ENCODE results near the gene GARS1.
"Not testable (repeated sequence)": the region's sequence is repeated elsewhere in the genome, so short reads cannot be mapped to it uniquely, and the experiment has no call there.

GARS1 gene

DNA sequence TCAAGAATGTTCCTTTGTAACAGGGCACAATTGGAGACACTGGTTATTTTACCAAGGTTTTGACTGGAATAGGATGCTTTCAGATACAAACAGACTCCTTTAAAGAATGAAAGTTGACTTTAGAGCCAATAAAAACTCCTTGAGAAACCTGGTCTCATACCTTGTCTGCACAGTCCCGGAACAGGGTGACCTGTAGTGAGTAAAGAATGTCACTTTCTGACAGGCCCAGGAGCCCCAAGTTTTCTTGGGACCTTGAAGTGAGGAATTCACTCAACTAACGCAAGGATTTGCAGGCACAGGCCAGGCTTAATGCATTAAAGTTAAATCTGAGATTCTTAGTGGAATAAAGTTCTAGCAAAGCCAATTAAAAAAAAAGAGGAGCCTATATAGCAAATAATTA is 11.5 kb upstream of the GARS1 start:
- DNase-seq = no peak

DNA sequence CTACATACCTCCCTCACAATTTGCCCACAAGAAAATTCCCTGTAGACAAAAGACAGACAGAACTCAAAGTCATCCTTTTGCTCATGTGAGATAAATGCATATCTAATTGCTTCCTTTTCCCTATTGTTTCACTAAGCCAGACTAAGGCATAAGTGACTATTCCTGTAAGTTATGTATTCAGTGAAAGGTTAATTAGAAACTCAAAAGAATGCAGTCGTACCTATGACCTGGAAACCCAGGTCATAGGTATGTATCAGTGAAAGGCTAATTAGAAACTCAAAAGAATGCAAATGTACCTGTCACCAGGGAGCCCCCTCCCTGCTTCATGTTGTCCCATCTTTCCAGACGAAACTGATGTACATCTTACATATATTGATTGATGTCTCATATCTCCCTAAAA is 10.3 kb upstream of the GARS1 start:
- DNase-seq = no peak

DNA sequence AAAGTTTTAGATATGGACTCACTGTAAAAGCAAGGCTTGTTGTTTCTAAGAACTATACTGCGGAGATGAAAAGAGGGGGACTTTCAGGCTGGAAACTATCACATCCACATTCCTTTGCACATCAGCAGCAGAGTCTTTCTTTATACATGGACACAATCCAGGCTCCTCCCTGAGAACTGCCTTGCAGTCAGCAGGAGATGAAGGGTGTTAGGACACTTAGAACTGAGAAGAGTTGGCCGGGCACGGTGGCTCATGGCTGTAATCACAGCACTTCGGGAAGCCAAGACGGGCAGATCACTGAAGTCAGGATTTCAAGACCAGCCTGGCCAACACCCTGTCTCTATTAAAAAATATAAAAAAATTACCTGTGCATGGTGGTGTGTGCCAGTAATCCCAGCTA is 9.7 kb upstream of the GARS1 start:
- DNase-seq = no peak

DNA sequence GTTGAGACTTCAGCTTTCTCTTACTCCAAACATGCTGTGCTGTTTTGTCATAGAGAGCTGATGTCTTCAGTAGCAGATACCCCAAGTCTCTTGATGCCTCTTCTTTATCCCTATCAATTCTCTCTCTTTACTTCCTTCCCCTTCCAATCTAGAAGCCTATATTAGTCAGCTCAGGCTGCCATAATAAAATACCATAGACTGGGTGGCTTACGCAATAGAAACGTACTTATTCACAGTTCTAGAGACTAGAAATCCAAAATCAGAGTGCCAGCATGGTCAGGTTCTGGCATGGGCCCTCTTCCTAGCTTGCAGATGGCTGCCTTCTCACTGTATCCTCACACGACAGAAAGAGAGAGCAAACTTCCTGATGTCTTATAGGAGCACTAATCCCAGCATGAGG is 9.0 kb upstream of the GARS1 start:
- no peak for DNase-seq

DNA sequence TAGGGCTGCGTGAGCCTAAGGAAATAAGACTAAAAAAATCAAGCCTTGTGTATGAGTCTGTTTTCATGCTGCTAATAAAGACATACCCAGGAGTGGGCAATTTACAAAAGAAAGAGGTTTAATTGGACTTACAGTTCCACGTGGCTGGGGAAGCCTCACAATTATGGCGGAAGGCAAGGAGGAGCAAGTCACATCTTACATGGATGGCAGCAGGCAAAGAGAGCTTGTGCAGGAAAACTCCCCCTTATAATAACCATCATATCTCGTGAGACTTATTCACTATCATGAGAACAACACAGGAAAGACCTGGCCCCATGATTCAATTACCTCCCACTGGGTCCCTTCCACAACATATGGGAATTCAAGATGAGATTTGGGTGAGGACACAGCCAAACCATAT is 7.1 kb upstream of the GARS1 start:
- not testable (repeated sequence) for DNase-seq

DNA sequence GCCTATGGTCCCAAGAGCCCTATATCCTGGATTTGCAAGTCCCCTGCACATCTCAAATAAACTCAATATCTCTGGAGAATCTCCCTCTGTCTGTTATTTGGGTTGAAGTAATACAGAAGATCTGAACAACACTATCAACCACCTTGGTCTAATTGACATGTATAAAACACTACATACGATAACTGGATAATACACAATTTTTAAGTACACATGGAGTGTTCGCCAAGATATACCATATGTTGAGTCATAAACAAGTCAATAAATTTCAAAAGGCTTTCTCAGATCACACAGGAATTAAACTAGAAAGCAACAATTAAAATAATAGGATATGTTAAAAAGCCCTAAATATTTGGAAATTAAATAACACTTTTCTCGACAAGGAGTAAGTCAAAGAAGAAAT is 5.6 kb upstream of the GARS1 start:
- DNase-seq = no peak

DNA sequence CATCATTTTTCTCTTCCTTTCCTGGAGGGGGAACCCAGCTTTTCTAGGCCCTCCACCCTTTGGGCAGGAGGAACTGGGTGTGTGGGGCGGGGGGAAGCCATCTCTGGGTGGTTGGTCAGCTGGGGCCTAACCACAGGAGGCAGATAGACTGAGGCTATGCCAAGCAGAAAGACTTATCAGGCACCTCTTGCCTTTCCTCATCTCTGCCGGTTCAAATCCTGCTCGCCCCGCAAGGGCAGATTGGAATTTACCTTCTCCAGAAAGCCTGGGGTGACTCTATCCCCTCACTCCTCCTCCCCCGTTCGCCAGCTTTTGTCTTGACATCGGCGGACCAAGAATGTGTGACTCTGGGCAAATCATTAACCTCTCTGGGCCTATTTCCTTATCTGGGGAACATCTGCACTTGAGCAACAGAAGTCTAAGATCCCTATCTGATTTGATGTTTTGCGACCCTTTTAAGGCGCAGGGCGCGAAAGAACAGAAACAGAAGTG is 584 bp upstream of the GARS1 start:
- peak; percentile 71 for DNase-seq

DNA sequence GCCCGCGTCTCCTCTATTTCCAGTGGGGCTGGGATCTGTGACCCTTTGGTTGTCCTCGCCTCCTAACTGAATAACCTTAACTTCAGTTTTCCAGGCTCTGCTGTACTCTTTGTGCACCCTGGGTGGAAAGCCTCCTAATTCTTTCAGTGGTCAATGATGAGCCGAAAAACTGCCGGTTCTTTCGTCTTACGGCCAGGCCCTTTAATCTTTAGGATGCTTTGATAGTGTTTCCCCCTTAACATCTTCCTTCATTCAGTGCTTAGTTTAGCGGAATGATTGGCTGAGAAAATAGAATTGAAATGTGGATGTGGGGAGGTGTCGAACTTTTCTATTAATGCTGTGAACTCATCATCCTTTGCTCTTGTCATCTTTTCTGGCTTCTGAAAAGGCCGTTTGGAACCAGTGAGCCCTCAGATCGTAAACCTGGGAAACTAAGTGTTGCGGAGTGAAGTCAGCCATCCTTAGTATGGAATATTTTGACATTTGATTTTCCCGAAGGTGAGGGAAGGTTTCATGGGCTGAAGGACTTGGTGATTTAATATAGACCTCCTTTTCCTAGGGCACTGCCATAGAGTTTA is 847 bp downstream of the GARS1 start:
- DNase-seq = no peak

DNA sequence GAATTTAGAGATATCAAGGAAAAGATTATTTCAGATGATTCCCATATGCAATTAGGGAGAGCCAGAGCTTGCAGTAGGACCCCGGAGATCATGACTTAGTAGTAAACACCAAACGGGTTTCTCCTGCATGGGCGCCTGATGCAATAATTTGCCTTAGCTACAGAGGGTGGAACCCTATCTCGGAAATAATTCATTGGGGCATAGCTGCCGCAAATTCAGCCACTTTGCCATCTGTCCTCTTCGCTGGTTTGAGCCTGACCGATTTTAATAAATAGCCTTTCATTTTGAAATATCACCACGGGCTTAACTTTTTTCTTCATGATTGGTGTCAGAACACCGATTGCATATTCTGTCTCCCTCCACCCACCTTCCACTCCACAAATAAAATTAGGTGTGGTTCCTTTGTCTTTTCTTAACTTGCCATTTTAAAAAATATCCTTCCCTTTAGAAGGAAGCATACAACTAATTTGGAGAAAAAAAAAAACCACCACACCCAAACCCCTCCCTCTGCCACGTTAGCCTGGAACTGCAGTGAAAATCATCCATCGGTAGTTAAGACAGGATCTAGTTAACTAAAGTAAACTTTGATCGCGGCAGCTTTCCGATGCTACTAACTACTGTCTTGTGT is 1.4 kb downstream of the GARS1 start:
- DNase-seq = no peak

DNA sequence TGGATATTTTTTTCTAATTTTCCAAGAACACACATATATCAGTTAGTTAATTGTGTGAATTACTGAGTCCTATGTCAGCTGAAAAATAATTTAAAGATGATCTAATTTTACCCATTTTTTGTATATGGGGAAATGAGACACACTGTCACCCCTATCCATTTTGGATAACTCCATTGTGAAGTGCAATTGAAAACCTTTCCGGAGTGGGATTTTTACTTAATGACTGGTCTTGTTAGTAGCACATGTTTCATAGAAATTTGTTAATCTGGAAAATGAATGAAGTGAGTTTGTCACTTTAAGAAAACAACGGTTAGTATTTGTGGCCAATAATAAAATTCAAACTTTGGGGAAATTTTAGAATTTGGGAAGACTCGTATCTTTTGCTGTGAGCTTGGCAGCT is 2.0 kb downstream of the GARS1 start:
- no peak for DNase-seq

DNA sequence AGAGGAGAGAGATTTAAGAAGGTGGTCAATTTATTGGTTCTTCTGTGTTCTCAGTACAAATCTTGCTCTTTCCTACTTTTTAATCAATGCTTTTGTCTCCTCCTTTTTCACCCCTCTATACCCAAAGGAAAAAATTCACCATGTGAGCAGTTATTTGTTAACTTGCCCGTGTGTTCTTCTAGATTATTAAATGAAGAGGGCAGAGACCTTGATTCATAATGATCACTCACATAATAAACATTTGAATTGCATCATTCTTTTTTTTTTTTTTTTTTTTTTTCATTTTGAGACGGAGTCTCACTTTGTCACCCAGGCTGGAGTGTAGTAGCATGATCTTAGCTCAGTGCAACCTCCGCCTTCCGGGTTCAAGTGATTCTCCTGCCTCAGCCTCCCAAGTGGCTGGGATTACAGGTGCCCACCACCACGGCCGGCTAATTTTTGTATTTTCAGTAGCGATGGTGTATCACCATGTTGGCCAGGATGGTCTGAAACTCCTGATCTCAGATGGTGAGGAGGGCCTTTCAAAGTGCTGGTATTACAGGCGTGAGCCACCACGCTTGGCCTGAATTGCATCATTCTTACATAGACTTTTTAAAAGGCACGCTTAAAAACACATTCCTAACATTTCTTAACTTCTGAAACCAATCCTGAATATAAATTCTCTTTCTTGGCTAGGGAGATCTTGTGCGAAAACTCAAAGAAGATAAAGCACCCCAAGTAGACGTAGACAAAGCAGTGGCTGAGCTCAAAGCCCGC is 3.6 kb downstream of the GARS1 start:
- no peak for DNase-seq

DNA sequence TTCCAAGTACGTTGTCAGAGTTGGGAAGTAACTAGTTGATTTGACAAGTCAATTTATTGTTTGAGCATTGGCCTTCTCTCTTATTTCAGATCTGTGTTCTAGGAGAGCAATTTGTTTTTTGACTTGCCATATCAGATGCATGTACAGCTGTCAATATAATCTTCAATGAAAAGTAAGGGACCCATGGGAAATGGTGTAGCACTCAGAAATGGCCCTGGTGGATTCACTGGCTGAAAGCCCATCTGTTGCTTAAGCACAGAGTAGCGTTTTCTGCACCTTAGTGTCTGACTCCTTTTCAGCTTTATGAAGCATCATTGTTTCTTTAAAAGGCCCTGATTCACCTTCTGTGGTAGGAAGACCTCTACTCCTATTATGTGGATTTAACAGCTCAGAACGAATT is 10.2 kb downstream of the GARS1 start:
- no peak for DNase-seq

DNA sequence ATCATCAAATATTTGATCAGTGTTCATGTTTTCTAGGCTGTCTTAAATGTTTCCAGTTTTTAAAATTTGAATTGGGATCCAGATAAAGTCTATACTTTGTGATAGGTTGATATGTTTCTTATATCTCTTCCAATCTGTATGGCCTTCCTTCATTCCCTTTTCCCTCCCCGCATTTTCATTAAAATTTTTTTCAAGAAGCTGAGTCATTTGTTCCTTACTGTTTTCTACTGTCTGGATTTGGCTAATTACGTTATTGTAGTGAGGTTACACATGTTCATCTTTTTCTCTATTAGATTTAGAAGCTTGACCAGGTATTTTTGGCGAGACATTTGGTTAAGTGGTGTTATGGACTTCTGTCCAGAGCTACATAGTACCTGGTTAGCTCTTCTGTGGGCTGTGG is 11.2 kb downstream of the GARS1 start:
- no peak for DNase-seq

DNA sequence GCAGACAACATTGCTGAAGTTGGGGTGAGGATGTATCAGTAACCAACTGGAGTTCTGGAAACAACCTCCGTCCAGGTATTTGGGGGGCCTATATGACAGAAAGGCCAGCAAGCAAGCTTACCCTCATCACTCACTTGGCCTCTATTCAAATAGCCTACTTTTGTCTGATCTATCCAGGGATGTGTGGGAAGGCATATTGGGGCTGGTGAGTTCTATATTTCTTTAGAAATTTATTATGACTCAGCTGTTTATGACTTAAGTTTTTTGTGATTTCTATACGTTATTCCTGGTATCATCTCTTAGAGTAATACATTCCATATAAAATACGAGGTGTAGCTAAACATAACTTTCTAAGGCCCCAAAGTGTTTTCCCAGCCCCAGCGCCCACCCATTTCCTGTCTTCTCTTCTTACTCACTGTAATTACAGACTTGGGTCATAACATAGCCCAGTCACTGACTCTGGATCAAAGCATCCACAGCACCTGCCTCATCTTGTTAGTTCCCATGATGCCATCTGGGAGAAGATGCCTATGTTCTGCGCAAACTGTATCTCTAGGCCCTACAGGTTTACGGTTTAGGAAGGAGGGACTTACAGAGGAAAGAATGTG is 18.1 kb downstream of the GARS1 start:
- DNase-seq = no peak

DNA sequence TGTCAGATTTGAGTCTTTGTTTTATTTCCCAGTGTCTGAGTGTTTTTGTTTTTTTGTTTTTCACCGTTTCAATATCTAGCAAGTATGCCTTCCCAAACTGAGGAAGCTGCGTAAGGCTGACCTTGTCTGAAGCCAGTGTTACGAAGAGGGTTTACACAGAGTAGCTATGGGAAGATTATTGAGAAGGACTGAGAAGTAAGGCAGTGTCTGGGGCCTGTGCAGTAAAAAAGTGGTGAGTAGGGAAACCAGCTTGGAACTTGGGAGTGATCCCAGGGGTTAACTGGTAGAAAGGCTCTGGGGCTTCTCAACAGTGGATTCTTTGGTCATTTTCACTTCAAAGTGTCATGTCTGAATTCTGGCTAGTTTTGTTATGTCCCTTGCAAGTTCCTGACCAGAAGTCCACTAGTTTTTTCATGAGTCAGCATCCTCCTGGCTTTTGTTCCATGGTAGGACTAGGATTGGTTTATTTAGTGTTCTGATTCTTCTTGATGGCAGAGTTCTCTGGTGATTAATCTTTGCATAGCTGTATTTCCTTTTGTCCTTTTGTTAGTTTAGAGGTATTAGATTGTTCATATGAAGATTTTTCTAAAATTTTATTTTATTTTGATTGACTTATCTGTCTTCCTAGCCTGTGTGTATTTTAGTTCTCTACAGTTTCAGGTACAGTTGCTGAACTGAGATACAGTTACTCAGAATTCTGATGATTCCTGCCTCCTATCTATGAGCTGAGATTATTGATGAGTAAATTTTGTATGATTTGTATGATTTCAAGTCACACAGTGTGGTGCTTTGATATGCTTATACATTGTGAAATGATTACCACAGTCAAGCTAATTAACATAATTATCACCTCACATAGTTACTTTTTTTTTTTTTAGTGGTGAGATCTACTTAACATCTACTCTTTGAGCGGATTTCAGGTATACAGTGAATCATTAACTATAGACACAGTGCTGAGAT is 19.0 kb downstream of the GARS1 start:
- DNase-seq = no peak

DNA sequence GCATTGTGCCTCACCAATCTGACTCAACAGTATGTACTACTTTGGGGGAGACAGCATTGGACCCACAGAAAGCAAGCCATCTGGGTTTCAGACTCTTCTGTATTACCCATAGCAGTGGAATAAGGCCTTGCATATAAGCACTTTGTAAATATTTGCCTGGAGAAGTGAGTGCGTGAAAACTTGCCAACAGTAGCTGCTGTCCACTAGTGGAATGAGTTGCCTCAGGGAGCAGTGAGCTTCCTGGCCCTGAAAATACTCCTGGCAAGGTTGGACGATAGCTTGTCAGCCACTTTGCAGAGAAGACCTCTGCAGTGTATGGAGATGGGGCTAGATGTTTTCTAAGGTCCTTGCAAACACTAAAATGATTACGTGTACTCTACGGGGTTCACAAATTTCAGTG is 21.6 kb downstream of the GARS1 start:
- DNase-seq = no peak

DNA sequence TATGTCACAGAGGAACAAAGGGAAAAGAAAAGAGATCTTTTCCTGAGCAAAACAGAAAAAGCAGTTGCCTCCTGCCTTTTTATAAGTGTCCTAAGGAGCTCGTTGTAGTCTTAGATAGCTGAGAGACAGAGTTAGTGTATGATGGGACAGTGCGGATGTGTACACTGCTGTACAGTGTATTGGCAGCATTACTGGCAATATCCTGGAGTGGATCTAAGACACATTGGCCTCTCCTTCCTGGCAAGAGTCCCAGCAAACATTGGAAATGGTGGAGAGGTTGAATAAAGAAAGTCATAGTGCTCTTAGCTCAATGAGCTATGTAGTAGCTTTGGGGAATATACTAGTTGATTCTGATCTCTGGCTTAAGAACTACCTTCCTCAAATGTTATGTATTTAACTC is 22.7 kb downstream of the GARS1 start:
- DNase-seq = no peak

DNA sequence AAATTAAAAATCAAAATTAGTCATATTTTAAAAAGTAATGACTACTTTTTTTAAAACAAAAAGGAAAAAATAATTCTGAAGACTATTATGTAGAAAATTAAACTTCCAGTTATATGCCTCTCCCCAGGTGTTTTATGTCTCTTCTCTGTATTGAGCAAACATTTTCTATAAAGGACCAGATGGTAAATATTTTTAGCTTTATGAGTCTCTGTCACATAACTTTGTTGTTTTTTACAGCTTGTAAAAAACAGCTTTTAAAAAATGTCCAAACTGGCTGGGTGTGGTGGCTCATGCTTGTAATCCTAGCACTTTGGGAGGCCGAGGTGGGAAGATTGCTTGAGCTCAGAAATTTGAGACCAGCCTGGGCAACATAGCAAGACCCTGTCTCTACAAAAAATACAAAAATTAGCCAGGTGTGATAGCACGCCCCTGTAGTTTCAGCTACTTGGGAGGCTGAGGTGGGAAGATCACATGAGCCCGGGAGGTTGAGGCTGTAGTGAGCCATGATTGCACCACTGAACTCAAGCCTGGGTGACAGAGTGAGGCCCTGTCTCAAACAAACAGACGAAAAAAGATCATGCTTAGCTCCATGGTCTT is 23.5 kb downstream of the GARS1 start:
- DNase-seq = no peak

DNA sequence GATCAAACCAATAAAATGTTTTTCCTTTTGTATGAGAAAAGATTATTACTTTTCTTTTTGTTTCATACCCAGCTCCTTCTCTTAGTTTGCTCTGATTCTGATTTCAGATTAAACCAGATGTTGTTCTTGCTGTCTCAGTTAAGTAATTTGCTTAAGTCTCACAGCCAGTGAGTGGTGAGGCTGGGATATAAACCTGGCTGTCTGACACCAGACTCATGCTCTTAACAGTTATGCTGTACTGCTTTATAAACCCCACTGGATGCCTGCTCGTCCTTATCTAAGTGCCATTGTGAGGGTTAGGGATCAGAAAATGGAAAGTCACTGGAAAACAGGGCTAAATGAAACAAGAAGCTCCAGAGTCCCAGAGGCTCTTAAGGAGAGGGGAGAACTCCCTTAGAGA is 24.3 kb downstream of the GARS1 start:
- DNase-seq = no peak

DNA sequence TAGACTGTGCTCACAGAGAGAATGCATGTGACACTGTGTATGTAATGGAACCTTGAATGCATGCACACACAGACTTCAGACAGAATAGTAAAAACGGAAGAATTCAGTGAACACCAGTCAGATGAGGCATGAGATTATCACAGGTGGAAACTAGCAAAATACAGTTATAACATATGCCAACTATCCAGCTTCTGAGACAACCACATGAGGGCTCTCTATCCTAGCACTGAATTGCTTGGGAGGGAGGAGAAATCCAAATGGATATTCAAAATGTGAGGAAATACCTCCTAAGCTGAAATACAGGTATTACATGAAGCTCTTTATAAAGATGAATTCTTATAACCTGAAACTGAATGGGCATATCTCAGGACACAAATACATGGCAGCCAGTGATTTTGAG is 30.6 kb downstream of the GARS1 start:
- DNase-seq = no peak

DNA sequence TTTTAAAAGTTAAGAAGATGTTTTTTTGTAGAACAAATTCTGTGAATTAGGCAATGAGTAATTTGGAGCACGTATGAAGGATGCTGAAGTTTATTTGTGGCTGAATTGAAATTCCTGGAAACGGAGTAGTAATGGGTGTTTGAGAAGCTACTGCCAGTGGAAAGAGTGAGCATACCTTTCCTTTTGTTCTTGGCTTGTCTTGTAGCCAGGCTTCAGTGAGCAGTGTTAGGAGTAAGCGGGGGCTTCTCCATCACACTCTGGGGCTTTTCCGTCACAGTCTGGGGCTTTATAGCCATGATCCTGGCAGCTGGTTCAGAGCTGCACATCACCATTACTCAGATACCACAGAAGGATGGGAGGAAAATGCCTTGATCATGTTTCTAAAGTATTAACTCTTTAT is 32.3 kb downstream of the GARS1 start:
- no peak for DNase-seq

DNA sequence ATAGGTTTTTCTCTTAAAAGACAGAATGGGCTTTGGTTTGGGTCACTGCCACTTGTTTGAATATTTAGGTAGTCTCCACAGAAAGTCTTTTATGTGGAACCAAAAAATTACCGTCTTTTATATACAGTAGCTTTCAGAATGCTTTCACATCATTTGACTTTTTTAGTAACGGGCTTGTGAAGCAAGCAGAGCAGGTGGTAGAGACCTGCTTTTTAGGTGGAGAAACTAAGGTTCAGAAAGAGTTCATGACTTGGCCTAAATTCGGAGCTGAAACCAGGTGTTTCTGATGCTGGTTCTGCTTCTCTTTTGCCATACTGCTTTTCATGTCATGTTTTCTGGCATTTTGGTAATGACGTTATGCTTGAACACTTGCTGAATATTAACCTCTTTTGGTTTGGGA is 36.3 kb downstream of the GARS1 start:
- no peak for DNase-seq

All from activated CD8-positive, alpha-beta memory T cell treated with anti-CD3 and anti-CD28 coated beads, Interleukin-2, amount 50 U/mL, for 48 hours (primary cell).